GM12892 (cell line): Measurements from ENCODE around the gene SEMA3C.

Experiments
- POLR2A ChIP-seq: IDR thresholded peaks from 2 replicates; pipeline ENCODE4 v1.6.1; 2011; ENCODE audit warnings: low read depth, low read length, control low read depth
- POLR2AphosphoS5 ChIP-seq: IDR thresholded peaks from 2 replicates; pipeline ENCODE4 v1.6.1; 2011; ENCODE audit warnings: low read depth, low read length, control low read depth

- TF ChIP-seq POLR2A (no peak), POLR2AphosphoS5 (no peak)
These were observed 49.8 kb upstream of the SEMA3C start for GRCh38 chr7:80968606-80969005.
